Measurements from ENCODE around the gene POLR1A. TPM values are rescaled to one million over a fixed set of nuclear protein-coding genes. Genes with fewer than 3 reads are reported as not detected.

POLR1A gene
- total and polyA plus RNA-seq, 2 experiments from 2014 or later: 6.3 to 19.0 TPM

DNA sequence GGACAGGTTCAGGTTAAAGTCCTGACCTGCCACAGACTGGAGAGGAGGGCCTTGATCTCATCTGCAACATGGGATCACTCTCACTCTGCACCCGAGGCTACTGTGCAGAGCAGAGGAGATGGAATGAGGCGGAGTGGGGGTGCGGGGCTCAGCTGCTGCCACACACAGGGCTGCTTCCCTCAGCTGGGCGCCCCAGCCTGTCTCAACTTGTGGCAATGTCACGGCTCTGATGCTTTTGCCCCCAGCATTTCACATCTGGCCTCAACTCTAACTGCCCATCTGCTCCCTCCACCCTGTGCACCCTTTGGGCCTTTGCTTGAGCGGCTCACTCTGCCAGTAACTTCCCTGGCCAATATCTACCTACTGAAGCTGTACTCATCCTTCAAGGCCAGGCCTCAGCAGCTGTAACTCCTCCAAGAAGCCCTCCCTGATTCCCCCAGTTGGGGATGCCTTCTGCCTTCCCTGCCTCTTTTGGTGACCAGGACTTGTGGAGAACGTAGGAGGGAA is 70.3 kb downstream of the POLR1A start:
- Histone ChIP-seq H3K9me3 (ENCODE audit: low read depth) (no peaks in the 10 kb centered on the region), H3K4me1 (ENCODE audit: insufficient read depth) (peaks cover 26% of the 10 kb centered on the region), H3K4me2 (no peak overlapping the region), H4K20me1 (ENCODE audit: insufficient read depth, poor library complexity, severe bottlenecking) (no peaks in the 10 kb centered on the region), H3K27ac (peak overlapping the region; percentile 87), H2AFZ (no peak overlapping the region), H3K27me3 (no peaks in the 10 kb centered on the region), H3K4me3 (no peak overlapping the region), H3K9me2 (replicated peaks; ENCODE audit: insufficient read depth) (no peaks in the 10 kb centered on the region), H3K36me3 (replicated peaks; ENCODE audit: insufficient read depth, low read depth) (no peaks in the 10 kb centered on the region), H3K79me2 (no peaks in the 10 kb centered on the region)
- TF ChIP-seq EZH2phosphoT487 (IDR thresholded peaks at IDR 0.05; ENCODE audit: low read depth, severe bottlenecking, unreplicated experiment) (no peak), EZH2 (IDR thresholded peaks at IDR 0.05; ENCODE audit: borderline replicate concordance) (no peak)
- TF ChIP-seq, protein P1, sequence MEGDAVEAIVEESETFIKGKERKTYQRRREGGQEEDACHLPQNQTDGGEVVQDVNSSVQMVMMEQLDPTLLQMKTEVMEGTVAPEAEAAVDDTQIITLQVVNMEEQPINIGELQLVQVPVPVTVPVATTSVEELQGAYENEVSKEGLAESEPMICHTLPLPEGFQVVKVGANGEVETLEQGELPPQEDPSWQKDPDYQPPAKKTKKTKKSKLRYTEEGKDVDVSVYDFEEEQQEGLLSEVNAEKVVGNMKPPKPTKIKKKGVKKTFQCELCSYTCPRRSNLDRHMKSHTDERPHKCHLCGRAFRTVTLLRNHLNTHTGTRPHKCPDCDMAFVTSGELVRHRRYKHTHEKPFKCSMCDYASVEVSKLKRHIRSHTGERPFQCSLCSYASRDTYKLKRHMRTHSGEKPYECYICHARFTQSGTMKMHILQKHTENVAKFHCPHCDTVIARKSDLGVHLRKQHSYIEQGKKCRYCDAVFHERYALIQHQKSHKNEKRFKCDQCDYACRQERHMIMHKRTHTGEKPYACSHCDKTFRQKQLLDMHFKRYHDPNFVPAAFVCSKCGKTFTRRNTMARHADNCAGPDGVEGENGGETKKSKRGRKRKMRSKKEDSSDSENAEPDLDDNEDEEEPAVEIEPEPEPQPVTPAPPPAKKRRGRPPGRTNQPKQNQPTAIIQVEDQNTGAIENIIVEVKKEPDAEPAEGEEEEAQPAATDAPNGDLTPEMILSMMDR (IDR thresholded peaks at IDR 0.05; ENCODE audit: poor library complexity): no peak
- 92% methylated on average over 7 of the region's 7 CpGs for WGBS (ENCODE audit: low lambda C conversion rate, missing lambda C conversion rate)
- no peak for DNase-seq (ENCODE audit: low spot score)

DNA sequence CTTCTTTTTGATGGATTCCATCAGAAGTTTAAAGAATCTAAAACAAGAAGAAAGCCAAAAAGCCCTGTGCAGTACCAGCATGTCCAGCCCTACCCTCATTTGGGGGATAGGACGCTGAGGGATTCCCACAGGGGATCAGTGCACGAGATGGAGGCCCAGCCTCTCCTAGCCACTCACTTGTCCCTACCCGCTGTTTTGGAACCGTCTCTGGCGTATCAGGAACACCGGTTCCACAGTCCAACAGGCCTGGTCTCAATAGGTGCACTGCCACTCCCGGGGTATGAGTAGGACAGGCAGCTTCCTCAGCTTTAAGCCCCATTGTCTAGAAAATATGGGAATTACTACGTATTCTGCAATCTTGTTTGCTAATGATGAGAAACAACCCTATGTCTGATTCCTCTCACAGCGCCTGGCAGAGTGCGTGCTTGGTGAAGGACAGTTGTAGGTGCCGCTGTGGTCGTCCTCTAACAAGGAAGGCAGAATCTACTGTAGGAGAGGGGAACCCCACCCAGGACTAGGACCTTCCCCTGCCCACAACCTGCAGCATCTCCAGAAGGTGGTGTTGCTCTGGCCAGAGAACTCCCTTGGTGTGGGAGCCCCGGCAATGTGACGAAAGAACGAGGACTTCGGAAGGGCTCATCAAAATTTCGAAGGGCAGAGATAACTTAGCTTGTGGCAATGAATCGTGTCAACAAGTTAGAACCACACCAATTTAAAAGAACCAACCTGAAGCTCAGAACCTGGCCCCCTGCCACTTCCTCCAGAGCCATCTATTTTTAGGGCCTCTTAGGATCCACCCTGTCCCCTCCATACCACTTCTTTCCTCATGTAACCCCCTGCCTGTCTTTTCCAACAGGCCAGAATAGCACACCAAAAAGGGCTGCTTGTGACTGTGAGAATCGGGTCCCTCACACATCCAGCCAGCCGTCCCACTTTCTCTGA is 71.7 kb downstream of the POLR1A start:
- Histone ChIP-seq H3K79me2 (no peaks in the 10 kb centered on the region), H3K9me2 (replicated peaks; ENCODE audit: insufficient read depth) (no peaks in the 10 kb centered on the region), H3K9me3 (ENCODE audit: low read depth) (no peaks in the 10 kb centered on the region), H3K4me2 (no peak overlapping the region), H4K20me1 (ENCODE audit: insufficient read depth, poor library complexity, severe bottlenecking) (no peaks in the 10 kb centered on the region), H3K4me3 (no peak overlapping the region), H3K27me3 (no peaks in the 10 kb centered on the region), H2AFZ (no peak overlapping the region), H3K4me1 (ENCODE audit: insufficient read depth) (peaks cover 26% of the 10 kb centered on the region), H3K36me3 (replicated peaks; ENCODE audit: insufficient read depth, low read depth) (no peaks in the 10 kb centered on the region), H3K27ac (no peak overlapping the region)
- TF ChIP-seq, protein P1 (IDR thresholded peaks at IDR 0.05; ENCODE audit: poor library complexity): no peak
- DNase-seq (ENCODE audit: low spot score): no peak
- 97% methylated on average over 20 of the region's 20 CpGs for WGBS (ENCODE audit: low lambda C conversion rate, missing lambda C conversion rate)

DNA sequence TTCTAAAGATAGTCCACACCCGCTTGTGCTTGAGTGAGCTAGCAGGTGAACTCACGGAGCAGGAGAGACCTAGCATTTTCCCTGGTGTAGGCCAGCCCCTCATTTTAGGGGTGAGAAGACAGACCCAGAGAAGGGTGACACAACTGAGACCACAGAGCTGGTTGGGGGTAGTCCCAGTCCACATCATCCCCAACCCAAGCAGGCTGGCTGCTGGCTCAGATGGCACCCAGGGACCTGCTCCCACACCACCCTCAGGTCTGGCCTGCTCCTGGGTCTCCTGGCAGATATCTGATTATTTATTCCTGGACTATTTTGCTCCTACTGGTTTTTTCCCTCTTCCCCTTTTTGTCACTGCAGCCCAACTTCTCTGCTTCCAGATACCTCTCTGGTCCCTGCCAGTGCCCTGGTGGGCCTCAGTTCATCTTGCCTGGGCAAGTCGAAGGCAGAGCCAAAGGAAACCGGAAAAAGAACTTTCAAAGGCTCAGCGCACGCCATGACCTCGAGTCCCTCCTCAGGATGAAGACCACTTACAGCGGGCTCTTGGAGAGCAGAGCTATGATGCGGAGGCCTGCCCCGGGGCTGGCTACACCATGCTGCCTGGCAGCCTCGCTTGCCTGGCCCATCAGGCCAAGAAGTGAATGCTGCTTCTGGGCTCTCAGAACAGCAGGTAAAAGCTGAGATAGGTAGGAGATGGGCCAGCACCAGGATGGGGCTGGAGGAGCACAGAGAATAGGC is 72.7 kb downstream of the POLR1A start:
- TF ChIP-seq, protein P1 (IDR thresholded peaks at IDR 0.05; ENCODE audit: poor library complexity): no peak
- TF ChIP-seq EZH2phosphoT487 (IDR thresholded peaks at IDR 0.05; ENCODE audit: low read depth, severe bottlenecking, unreplicated experiment) (no peak), EZH2 (IDR thresholded peaks at IDR 0.05; ENCODE audit: borderline replicate concordance) (no peak)
- H3K4me1 ChIP-seq (ENCODE audit: insufficient read depth): peaks cover 26% of the 10 kb centered on the region
- no peaks in the 10 kb centered on the region for H3K9me3 ChIP-seq (ENCODE audit: low read depth)
- H4K20me1 ChIP-seq (ENCODE audit: insufficient read depth, poor library complexity, severe bottlenecking): no peaks in the 10 kb centered on the region
- no peak overlapping the region for H3K27ac ChIP-seq
- no peak for DNase-seq (ENCODE audit: low spot score)
- H2AFZ ChIP-seq: no peak overlapping the region
- H3K9me2 ChIP-seq (replicated peaks; ENCODE audit: insufficient read depth): no peaks in the 10 kb centered on the region
- no peaks in the 10 kb centered on the region for H3K79me2 ChIP-seq
- no peaks in the 10 kb centered on the region for H3K27me3 ChIP-seq
- no peaks in the 10 kb centered on the region for H3K36me3 ChIP-seq (replicated peaks; ENCODE audit: insufficient read depth, low read depth)
- H3K4me3 ChIP-seq: no peak overlapping the region
- WGBS (ENCODE audit: low lambda C conversion rate, missing lambda C conversion rate): 97% methylated on average over 11 of the region's 11 CpGs
- no peak overlapping the region for H3K4me2 ChIP-seq
